Activated T-cell treated with anti-CD3 and anti-CD28 coated beads, Interleukin-2, amount 50 U/mL, for 24 hours (primary cell): ENCODE measurements around the gene COL8A1.

ENCODE experiments used
- DNase-seq: peaks from one replicate; pipeline ENCODE4 v3.0.0-alpha.2; 2020
- H3K27ac Mint-ChIP-seq: 2 replicates; pipeline ENCODE4 v1.8.0; 2020; ENCODE audit warnings: mild to moderate bottlenecking, mixed read lengths
- H3K27me3 Mint-ChIP-seq: 2 replicates; pipeline ENCODE4 v1.8.0; 2020; ENCODE audit warnings: mixed read lengths
- H3K36me3 Mint-ChIP-seq: 2 replicates; pipeline ENCODE4 v1.8.0; 2020; ENCODE audit warnings: low read depth, mixed read lengths
- H3K4me1 Mint-ChIP-seq: 2 replicates; pipeline ENCODE4 v1.8.0; 2020; ENCODE audit warnings: low read depth, mixed read lengths
- H3K4me3 Mint-ChIP-seq: 2 replicates; pipeline ENCODE4 v1.8.0; 2020; ENCODE audit warnings: mild to moderate bottlenecking, moderate library complexity, mixed read lengths
- H3K9me3 Mint-ChIP-seq: 2 replicates; pipeline ENCODE4 v1.8.0; 2020; ENCODE audit warnings: mixed read lengths

The COL8A1 gene

DNA sequence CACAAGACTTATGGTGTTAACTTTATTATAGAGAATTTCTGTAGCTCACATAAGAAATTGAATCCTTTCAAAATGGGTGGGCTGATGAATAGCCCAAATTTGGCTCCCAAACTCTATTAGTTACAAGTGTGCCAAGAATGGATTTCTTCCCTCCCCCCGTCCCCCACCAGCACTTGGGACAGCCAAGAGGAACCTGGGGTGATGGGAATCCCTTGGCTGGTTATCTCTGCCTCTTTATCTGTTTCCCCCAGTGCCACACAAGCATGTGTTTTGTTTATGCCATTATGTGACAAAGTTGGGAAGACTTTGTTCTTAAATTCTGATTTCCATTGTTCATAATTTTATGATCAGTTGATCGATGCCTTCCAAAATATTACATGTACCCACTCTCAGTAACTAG is 207.6 kb downstream of the COL8A1 start:
- no peak for DNase-seq
- Mint-ChIP-seq H3K27me3 (no peaks in the 10 kb centered on the region), H3K4me1 (peaks cover 17% of the 10 kb centered on the region), H3K4me3 (no peak overlapping the region), H3K27ac (no peak overlapping the region), H3K9me3 (no peaks in the 10 kb centered on the region), H3K36me3 (peaks cover 5% of the 10 kb centered on the region)

DNA sequence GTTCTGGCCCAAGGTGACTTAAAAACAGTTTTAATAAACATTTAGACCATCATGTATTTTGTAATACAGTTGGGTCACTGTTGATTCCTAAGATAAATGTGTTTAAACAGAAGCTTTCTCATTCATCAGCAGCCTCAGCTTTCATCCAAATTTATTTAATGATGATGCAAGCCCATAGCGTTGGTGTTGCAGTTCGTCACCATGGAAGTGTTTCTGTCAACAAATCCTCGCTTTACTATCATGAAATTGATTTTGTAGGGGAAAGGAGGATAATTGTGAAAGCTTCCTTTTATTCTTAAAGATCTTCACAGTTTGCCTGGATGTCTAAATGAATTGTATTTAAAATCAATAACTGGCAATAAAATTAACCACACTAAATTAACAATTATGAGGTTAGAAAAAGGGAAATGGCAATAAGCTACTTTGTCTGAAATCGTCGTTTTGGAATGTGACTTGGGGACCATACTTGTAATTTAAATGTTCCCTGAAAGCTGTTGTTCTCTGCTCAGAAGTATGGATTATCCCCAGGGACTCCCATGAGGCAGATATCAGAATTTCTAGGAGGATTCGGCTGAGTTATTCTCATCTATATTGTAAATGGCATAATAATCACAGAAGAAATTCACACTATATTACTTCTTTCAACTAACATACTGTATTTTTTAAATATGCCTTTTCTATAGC is 208.2 kb downstream of the COL8A1 start:
- H3K4me3 Mint-ChIP-seq = no peak overlapping the region
- H3K27me3 Mint-ChIP-seq = no peaks in the 10 kb centered on the region
- H3K36me3 Mint-ChIP-seq = peaks cover 2% of the 10 kb centered on the region
- H3K27ac Mint-ChIP-seq = no peak overlapping the region
- no peaks in the 10 kb centered on the region for H3K9me3 Mint-ChIP-seq
- no peak for DNase-seq
- H3K4me1 Mint-ChIP-seq = peaks cover 17% of the 10 kb centered on the region

DNA sequence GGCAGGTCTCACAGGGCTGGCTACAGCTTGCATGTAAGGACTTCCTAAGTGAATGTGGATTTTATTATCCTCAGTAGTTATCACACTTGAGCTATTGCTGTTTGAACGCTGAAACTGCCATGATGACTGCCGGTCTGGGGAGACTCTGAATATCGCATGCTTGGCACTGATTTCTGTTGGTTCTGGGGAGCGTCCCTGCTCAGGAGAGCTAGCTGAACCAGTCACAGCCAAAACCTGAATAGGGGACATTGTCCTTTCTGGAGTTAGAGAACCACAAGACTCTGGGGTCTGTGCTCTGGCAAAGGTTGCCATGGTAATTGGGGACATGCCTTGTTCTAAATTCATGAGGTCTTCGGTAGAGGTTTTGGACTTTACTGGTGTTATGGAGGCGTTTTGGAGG is 210.0 kb downstream of the COL8A1 start:
- H3K27me3 Mint-ChIP-seq = no peaks in the 10 kb centered on the region
- no peak overlapping the region for H3K27ac Mint-ChIP-seq
- no peak overlapping the region for H3K4me3 Mint-ChIP-seq
- no peak for DNase-seq
- no peaks in the 10 kb centered on the region for H3K9me3 Mint-ChIP-seq
- peaks cover 20% of the 10 kb centered on the region for H3K4me1 Mint-ChIP-seq
- H3K36me3 Mint-ChIP-seq = no peaks in the 10 kb centered on the region
